HG03565 (cell line): Measurements from ENCODE around the gene SEPTIN8.
"Not testable (repeated sequence)": the region's sequence is repeated elsewhere in the genome, so short reads cannot be mapped to it uniquely, and the experiment has no call there.

ENCODE experiments used
- ATAC-seq: cut with Tn5 transposase; IDR thresholded peaks from one replicate; pipeline ENCODE4 v1.9.1; 2021; ENCODE audit warnings: mild to moderate bottlenecking, moderate library complexity; ENCODE audit not compliant: unreplicated experiment

Gene SEPTIN8

DNA sequence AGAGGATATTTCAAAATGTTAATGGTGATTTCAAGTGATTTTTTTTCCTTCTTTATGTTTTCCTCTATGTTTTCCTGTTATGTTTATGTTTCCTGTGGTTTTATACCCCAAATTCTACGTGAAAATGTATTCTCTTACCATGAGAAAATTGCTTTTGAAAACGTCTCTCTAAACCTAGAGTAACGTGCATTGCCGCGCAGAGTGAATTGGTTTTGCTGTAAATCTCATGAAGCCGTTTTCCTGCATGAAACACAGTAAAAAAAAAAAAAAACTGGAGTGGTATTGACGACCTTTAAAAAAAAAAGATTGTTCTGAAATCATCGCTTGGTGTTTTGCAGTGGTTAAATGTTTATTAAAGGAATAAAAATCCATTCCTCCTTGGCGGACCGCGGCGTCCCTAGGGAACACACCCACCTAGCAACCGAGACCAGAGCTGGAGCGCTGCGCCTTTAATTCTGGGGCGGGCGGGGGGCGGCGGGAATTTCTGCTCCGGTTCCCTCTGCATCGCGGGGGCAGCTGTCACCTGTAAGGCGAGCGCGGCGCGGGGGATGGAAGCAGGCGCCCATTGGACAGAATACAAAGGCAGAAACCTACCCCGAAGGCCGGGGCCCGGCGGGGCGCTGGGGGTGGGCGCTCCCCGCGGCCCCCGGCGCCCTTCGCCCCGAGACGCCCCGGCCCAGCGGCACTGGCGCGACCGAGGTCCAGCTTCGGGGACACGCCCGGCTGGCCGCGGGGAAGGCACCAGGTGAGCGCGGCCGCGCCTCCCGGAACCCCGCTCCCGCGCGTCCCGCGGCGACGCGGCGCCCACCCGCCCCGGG, 36.0 kb upstream of the SEPTIN8 start, which contains the start of gene SOWAHA:
SOWAHA (plus strand) TSS at position 522 of the 818 bp plus-strand sequence. CDS start 320 bp downstream, outside the sequence.
- no peak for ATAC-seq

DNA sequence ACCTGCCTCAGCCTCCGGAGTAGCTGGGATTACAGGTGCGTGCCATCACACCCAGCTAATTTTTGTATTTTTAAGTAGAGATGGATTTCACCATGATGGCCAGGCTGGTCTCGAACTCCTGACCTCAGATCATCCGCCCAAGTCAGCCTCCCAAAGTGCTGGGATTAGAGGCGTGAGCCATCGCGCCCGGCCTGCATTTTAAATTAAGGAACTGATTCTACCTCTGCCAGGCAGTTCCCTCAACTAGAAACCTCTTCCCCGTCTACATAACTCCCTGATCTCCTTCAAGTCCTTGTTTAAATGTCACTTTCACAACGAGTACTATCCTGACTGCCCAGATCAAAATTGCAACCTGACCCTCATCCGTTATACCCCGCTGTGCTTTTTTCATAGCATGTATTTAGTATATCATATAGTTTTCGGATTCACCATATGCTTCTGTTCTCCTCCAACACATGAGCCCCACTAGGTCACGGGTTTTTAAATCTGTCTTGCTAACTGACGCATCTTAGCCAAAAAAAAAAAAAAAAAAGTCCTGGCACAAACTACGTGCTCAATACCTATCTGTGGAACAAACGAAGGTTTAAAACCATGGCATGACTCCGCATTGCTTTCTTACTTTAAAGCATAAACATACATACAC, 35.2 kb upstream of the SEPTIN8 start:
- ATAC-seq: no peak

DNA sequence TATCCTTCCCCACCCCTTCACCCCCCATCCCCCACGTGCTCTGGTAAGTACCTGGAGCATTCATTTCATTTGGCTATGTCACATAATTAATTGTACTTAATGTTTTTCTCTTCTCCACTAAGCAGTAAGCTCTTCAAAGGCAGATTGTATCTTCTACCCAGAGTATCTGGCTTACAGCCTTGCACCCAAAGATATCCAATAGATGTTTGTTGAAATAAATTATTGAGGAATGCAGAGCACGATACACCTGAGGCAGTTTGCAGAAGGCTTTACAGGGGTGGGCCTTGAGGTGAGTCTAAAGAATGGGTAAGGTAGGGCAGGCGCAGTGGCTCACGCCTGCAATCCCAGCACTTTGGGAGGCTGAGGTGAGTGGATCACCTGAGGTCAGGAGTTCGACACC, 33.6 kb upstream of the SEPTIN8 start:
- no peak for ATAC-seq

DNA sequence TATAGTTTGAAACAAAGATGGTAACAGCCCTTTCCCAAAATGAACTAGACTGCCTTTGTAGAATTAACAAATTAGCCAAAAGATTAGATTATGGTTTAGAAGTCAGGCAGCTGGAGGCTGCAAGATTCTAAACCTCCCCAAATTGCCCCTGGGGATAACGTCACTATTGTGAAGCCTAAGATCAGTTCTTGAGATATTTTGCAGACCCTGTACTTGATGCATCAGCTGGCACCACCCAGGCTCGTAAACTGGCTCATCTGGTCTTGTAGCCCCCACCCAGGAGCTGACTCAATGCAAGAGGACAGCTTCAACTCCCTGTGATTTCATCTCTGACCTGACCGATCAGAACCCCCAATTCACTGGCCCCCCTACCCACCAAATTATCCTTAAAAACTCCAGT, 31.8 kb upstream of the SEPTIN8 start:
- ATAC-seq: no peak

DNA sequence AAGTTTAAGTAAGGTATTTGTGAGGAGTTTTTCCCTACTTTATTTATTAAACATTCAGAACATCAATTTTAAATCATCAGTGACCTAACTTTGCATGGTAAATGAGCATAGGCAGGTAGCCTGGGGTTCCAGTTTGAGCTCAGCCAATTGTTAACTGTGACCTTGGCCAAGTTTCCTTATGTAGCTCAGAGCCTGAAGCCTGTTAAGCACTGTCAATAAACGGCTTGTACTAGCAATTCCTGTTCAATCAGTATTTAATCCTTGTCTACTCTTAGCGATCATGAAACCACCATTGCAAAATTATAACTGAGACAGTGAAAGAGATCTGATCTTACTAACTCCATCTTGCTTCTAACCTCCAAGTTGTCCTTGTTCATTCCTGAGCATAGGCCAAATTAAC, 31.4 kb upstream of the SEPTIN8 start:
- no peak for ATAC-seq

DNA sequence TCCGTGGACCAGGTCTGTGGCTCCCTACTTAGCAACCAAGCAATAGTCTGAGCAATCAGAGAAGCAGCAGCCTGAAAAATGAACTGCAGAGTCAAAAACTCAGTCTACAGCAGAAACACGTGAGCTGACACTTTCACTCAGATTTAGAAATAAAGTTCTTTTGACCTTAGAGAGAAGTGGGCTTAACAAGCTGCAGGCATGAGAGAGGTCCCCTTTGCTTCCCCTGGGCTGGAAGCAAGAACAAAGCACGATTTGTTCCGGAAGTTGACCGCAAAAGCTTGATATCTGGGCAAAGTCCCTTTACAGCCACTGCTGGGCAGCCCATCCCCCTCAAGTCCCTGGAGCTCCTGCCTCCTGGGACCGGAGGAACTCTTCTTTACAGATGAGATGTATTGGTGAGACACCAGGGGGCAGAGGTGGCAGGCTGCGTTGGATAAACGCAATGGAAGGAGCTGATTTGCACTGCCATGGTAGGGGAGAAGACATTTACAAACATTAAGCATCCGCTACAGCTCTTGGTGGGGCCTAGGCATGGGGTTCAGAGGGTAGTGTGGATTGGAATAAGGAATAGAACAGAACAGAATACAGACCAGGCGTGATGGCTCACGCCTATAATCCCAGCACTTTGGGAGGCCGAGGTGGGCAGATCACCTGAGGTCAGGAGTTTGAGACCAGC, 30.3 kb upstream of the SEPTIN8 start:
- ATAC-seq: no peak

DNA sequence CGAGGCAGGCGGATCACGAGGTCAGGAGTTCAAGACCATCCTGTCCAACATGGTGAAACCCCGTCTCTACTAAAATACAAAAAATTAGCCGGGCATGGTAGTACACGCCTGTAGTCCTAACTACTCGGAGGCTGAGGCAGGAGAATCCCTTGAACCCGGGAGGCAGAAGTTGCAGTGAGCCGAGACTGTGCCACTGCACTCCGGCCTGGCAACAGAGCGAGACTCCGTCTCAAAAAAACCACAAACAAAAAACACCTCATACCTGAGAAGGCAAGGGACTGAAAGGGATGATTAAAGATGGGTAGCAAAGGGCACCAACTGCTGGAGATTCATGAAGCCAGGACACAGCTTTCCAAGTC, 29.7 kb upstream of the SEPTIN8 start:
- not testable (repeated sequence) for ATAC-seq

DNA sequence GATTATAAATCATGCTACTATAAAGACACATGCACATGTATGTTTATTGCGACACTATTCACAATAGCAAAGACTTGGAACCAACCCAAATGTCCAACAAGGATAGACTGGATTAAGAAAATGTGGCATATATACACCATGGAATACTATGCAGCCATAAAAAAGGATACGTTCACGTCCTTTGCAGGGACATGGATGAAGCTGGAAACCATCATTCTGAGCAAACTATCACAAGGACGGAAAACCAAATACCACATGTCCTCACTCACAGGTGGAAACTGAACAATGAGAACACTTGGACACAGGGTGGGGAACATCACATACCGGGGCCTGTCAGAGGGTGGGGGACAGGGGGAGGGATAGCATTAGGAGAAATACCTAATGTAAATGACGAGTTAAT, 28.8 kb upstream of the SEPTIN8 start:
- ATAC-seq: not testable (repeated sequence)

DNA sequence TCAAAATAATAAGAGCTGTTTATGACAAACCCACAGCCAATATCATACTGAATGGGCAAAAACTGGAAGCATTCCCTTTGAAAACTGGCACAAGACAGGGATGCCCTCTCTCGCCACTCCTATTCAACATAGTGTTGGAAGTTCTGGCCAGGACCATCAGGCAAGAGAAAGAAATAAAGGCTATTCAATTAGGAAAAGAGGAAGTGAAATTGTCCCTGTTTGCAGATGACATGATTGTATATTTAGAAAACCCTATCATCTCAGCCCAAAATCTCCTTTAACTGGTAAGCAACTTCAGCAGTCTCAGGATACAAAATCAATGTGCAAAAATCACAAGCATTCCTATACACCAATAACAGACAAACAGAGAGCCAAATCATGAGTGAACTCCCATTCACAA, 27.2 kb upstream of the SEPTIN8 start:
- not testable (repeated sequence) for ATAC-seq

DNA sequence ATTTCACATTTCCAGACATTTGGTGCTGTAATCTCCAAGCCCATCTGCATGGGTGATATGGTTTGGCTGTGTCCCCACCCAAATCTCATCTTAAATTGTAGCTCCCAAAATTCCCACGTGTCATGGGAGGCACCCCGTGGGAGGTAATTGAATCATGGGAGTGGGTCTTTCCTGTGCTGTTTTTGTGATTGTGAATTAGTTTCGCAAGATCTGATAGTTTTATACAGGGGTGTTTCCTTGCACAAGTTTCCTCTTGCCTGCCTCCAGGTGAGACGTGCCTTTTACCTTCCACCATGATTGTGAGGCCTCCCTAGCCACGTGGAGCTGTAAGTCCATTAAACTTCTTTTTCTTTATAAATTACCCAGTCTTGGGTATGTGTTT, 25.6 kb upstream of the SEPTIN8 start:
- ATAC-seq: not testable (repeated sequence)

DNA sequence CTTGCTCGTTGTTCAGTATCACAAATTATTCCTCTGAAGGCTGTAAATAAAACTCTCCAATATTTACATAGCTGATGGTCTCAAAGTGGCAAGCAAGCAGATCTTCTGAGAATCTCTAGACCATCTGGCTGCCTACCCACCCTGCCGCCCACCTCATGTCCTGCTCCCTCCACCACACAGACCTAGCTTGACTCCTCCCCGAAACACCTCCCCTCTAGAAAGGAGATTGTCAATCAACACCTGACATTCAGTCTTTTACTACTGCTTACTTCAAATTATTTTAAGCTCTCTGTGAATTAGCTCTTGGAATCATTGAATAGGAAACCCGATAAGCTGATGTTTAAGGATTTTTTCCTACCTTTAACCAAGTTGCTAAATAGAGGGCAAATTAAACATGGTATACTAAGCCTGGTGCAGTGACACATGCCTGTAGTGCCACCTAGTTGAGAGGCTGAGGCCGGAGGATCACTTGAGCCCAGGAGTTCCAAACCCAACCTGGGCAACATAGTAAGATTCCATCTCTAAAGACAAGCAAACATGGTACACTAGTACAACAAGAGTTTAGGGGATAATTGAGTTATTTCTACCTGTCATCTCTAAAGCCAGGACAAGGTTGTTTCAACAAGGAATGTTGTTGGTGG, 25.1 kb upstream of the SEPTIN8 start:
- no peak for ATAC-seq

DNA sequence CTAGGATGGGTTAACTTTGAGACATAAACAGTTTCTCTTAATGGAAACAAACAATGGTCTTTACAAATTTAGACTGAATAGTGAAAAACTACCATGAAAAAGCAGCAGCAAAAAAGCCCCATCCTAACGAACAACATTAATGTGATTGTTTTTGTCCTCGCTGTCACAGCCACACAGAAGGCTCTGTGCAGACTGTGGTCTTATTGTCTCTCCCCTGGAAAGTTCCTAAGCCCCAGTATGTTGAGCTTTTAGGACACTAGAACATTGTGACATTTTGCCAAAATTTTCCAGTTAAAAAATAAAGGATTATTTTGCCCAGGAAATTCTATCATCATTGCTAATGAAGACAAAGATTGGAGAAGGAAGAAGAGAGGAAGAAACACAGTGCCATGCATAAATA, 23.5 kb upstream of the SEPTIN8 start:
- no peak for ATAC-seq

DNA sequence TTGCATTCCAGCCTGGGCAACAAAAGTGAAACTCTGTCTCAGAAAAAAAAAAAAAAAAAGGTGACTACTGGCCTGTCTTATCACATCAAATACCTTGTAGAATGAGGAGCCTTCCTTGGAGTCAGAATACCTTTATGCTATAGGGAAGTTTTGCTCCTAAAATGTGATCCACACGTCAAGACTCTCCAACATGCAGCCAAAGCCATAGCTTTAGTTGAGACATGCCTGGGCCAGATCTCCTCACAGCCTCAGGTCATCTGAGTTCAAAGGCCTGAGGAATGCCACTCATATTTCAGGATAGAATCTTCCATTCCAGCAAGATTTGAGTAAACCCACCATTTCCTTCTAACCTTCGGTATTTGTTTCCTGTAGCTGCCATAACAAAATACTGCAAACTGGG, 22.4 kb upstream of the SEPTIN8 start:
- ATAC-seq: no peak

DNA sequence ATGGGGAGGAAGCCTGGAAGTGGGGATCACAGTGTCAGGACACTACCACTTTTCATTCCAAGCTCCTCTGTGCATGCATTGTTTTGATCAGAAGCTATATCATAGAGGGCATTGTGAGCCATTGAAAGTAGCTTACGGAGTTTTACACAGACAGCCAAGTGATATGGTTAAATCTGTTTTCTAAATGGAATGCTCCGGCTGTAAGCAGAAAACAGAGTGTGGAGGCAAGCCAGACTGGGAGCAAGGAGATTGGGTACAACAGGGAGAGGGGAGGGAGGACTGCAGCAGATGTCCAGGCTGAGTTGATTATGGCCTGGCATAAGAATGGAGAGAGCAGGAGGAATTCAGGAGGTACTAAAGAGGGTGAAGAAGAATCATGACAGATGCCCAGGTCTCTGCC, 20.6 kb upstream of the SEPTIN8 start:
- ATAC-seq: no peak

DNA sequence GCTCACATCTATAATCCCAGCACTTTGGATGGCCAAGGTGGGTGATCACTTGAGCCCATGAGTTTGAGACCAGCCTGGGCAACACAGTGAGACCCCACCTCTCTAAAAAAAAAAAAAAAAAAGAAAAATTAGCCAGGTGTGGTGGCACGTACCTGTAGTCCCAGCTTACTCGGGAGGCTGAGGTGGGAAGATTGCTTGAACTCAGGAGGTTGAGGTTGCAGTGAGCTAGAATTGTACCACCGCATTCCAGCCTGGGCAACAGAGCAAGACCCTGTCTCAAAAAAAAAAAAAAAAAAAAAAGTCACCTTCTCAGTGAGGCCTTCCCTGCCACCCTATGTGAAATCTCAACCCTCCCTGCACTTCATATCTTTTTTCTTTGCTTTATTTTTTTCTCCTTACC, 14.0 kb upstream of the SEPTIN8 start:
- no peak for ATAC-seq

DNA sequence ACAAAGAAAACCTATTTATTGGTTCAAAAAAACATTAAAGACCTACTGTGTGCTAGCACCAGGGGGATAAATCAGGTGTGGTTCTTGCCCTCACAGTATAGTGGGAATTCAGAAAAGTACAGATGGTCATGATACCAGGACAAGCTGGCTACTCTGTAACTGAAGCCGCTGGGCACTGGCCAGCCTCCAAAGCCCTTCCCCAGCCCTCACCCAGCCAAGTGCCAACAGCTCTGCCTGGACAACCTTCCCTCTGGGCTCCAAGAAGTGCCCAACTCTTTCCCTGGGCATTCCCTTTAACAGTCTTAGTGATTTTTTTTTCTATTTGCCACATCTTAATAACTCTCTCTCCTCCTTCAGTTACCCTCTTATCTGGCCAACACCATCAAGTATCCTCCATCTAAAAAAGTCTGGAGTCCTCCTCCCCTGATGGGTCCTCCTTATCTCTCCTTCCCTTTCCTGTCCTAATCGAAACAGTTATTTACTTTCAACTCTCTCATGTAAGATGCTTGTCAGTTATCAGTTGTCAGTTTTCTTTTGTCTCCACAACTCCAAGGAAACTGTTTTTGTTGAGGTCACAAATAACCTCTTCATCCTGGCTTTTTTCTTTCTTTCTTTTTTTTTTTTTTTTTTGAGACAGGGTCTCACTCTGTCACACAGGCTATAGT, 13.3 kb upstream of the SEPTIN8 start:
- ATAC-seq: no peak

DNA sequence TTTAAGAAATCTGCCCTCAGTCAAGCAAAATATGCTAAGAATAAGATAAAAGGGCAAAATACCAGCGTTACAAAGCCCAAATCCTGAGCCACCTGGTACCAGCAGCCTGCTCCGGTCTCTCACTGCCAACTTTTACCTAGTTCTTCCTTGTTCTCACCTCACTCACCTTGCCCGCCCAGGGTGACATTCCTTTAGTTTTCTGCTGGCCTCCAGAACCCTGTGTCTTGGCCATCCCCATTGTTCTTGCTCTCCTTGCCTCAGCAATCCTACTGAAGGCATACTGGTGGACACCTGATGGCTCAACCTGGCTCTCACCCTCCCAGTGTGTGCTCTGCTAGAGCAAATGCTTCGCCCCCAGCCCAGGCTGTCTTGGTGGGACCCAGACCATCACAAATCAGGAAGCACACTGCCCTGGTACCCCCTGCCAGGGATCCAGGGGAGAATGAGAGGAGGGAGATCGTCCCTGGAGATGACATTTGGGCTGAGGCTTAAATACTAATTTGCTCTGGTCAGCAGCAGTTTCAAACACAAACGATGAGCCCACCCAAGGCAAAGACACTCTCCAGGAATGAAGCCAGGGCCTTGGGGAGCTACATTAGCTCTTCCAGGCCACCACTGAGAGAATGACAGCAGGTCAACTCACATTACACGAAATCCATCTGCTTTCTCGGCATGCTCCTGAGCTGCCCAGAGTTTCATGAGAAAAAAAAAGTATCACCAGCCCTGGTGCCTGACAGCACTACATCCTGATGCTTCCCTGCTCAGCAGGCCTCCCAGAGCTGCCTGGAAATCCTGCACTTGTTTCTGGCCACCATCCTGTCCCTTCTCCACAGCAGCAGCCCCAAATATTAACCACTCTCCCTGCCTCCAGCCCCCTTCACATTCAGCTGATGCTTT, 12.2 kb upstream of the SEPTIN8 start:
- no peak for ATAC-seq

DNA sequence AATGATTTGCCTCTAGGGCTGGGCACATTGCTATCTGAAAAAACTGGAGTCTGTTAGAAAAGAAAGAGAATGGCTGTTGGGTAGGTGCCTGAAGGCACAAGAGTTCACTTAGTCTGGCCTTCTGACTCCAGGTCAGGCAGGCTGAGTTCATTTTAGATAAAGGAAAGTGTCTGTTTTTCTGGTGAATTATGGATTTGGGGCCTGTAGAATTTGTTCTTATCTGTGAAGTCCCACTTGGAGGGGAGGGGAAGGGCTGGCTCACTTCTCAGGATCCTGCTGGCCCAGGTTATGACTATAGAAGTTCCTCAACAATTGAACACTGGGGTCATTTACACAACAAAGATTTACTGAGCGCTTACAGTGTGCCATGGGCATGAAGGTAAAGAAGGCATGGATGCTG, 11.5 kb upstream of the SEPTIN8 start:
- ATAC-seq: no peak

DNA sequence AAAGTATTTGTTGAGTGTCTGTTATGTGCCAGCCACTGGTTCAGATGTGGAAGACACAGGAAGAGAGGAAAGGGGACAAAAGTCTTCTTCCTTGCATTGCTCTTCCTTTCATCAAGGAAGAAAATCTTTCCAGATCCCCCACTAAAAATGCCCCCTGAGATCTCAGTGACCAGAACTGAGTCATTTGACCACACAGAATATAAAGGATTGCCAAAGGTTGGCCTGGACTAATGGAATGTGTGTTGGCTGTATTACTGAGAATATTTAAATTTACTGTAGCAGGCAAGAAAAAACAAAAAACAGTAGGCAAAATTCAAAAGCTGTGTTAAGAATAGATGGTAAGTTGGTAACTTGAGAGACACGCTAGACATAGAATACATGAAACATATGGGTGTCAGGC, 10.0 kb upstream of the SEPTIN8 start:
- ATAC-seq: no peak

DNA sequence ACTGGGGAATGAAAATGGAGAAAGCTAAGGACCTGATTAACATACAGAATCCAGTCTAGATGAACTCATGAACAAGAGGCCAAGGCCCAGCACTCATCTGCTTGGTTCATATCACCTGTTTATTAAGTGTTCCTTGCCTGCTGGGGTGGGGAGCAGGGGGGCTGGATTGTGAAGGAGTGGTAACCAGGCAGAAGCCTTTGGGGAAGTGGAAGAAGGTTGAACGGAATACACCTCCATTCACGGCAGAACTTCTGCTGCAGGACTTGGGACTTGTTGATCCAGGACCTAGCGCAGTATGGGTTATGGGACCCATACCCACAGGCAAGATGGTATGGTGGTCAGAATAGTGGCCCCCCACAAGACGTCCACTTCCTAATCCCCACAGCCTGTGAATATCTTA, 8.8 kb upstream of the SEPTIN8 start:
- no peak for ATAC-seq
